Erythroblast (primary cell): ENCODE data around the gene OGN.

Experiments used
- GATA1 ChIP-seq: IDR thresholded peaks from 2 replicates; pipeline ENCODE4 v1.6.1; 2011; ENCODE audit warnings: low read depth, mild to moderate bottlenecking, control low read depth, low read length, moderate library complexity
- POLR2A ChIP-seq: IDR thresholded peaks from 2 replicates; pipeline ENCODE4 v1.6.1; 2011; ENCODE audit warnings: mild to moderate bottlenecking, low read length

- TF ChIP-seq POLR2A: no peak
- no peak for TF ChIP-seq GATA1
Measured at GRCh38 chr9:92384375-92384774, 20.0 kb downstream of the OGN start.
